Measurements from ENCODE around the gene ENOX1.
"Not testable (repeated sequence)": the region's sequence is repeated elsewhere in the genome, so short reads cannot be mapped to it uniquely, and the experiment has no call there.

The ENOX1 gene

GRCh38 chr13:43357564-43357963, 429.2 kb downstream of the ENOX1 start:
- in situ Hi-C loops (cut with MboI; ENCODE audit: low pct_unique_long_range_greater_than_20kb, low sequenced_read_pairs, unreplicated experiment): no loop called here
- TF ChIP-seq CTCF (IDR thresholded peaks at IDR 0.05; ENCODE audit: extremely low read depth, insufficient read depth, missing control alignments): no peak
- DNase-seq (ENCODE audit: low spot score): no peak

DNA sequence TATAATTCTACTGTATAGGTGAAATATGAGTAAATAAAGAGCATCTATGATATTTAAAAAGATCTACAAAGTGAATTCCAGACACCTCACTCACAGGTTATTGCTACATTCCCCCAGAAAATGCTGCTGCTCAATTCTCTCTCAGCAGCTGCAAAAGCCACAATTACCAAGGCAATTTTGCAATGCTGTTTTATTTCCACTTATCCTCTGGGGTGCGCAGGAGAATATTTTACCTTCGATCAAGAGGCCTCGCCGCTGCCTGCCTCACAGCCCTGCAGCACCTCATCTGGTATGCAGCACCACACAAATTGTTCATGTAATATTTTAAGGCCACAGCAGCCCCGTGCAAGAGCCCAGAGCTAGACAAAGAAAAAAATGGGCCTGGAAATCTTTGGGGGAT, 430.2 kb downstream of the ENOX1 start:
- DNase-seq (ENCODE audit: low spot score): no peak
- TF ChIP-seq CTCF (IDR thresholded peaks at IDR 0.05; ENCODE audit: extremely low read depth, insufficient read depth, missing control alignments): no peak
- in situ Hi-C loops (cut with MboI; ENCODE audit: low pct_unique_long_range_greater_than_20kb, low sequenced_read_pairs, unreplicated experiment): no loop called here

DNA sequence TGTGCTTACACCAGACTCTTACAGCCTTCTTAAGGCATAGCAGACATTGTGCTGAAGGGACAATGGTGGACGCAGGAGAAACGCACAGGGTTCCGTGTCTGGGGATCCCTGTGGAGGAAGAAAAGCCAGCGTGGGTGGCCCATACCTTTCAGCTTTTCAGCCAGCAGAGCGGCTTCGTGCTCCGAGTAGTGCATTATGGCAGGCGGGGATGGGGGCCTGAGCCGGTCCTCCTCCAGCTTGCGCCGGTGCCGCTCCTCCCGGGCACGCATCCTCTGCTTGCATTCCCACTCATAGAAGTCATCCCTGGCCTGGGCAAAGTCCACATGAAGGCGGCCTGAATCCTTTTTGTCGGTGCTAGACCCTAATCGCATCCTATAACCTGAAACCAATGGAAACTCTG, 431.0 kb downstream of the ENOX1 start:
- no peak for DNase-seq (ENCODE audit: low spot score)
- TF ChIP-seq CTCF (IDR thresholded peaks at IDR 0.05; ENCODE audit: extremely low read depth, insufficient read depth, missing control alignments): no peak
- in situ Hi-C loops (cut with MboI; ENCODE audit: low pct_unique_long_range_greater_than_20kb, low sequenced_read_pairs, unreplicated experiment): no loop called here

DNA sequence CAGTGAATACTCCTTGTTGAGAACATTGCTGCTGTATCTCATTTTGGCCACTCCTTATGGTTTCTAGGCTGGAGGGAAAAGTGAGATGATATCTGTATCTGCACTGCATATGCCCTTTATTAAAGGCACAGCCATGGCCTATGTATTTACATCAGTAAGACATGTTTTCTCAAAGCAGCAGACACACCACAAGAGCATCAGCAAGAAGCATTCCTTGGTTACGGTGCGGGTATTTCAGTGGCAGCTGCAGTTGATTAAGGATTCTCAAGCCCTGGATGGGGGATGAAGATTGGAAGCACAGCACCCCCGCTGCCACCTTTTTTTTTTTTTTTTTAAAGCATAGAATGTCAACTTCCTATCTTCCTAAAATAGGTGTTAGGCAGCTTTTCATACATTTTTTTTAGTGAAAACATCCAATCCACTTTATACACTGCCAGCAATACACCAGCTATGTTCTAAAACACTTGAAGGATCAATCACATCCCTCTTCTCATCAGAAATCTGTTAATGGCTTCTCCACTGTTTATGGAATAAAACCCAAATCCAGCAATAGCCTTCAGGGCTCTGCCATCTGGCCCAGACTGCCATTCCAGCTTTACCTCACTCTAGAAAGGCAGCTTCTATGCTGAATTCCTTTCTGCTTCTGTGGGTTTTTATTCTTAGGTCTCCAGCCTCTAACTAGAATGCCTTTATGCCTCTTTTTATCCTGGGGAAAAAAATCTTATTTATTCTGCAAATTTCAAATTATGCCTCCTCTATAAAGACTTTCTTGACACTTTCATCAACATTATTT, 432.4 kb downstream of the ENOX1 start:
- DNase-seq (ENCODE audit: low spot score): no peak
- no peak for TF ChIP-seq CTCF (IDR thresholded peaks at IDR 0.05; ENCODE audit: extremely low read depth, insufficient read depth, missing control alignments)
- in situ Hi-C loops (cut with MboI; ENCODE audit: low pct_unique_long_range_greater_than_20kb, low sequenced_read_pairs, unreplicated experiment): no loop called here

DNA sequence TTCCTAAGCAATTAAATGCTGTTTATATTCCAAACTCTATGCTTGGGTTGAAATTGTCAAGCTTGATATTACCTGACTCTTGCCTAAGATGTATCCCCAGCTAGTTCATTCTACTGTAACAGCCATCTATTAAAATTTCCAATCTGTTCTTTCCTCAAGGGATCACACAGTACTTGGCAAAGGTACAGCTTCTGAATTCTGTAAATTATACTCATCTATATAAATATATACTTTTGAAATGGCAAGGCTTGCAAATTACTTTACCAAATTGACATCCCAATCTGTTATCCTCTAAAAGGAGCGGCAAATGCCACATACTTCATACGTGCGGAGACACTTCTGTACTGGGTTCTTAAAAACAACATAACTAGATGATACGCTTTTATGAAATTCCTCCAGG, 433.1 kb downstream of the ENOX1 start:
- in situ Hi-C loops (cut with MboI; ENCODE audit: low pct_unique_long_range_greater_than_20kb, low sequenced_read_pairs, unreplicated experiment): no loop called here
- no peak for TF ChIP-seq CTCF (IDR thresholded peaks at IDR 0.05; ENCODE audit: extremely low read depth, insufficient read depth, missing control alignments)
- DNase-seq (ENCODE audit: low spot score): no peak

- in situ Hi-C loops (cut with MboI; ENCODE audit: low pct_unique_long_range_greater_than_20kb, low sequenced_read_pairs, unreplicated experiment); DNase-seq (ENCODE audit: low spot score): not testable (repeated sequence)
These were observed 435.2 kb downstream of the ENOX1 start for GRCh38 chr13:43351612-43352011.

DNA sequence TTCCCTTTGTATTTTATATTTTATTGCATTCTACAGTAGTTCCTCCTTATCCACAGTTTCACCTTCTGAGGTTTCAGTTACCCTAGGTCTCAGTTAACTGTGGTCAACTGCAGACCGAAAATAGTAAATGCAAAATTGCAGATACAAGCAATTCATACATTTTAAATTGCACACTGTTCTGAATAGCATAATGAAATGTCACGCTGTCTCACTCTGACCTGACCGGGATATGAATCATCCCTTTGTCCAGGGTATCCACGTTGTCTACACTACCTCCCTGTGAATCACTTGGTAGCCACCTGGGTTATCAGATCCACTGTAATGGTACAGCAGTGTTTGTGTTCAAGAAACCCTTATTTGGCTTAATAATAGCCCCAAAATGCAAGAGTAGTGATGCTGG, 438.4 kb downstream of the ENOX1 start:
- no peak for DNase-seq (ENCODE audit: low spot score)
- in situ Hi-C loops (cut with MboI; ENCODE audit: low pct_unique_long_range_greater_than_20kb, low sequenced_read_pairs, unreplicated experiment): no loop called here
- TF ChIP-seq CTCF (IDR thresholded peaks at IDR 0.05; ENCODE audit: extremely low read depth, insufficient read depth, missing control alignments): no peak
